Activated CD4-positive, alpha-beta T cell treated with anti-CD3 and anti-CD28 coated beads, Interleukin-2, amount 50 U/mL, for 1 hour (primary cell): ENCODE results near the gene TNFAIP6.
"Not testable (repeated sequence)": the region's sequence is repeated elsewhere in the genome, so short reads cannot be mapped to it uniquely, and the experiment has no call there.

Experiments
- DNase-seq: peaks from one replicate; pipeline ENCODE4 v3.0.0-alpha.2; 2020

TNFAIP6 gene

GRCh38 chr2:151361674-151362370 is 4.4 kb downstream of the TNFAIP6 start:
- DNase-seq, result no peak

GRCh38 chr2:151363709-151364108 is 6.3 kb downstream of the TNFAIP6 start:
- DNase-seq, result no peak

GRCh38 chr2:151367571-151367970 is 10.2 kb downstream of the TNFAIP6 start:
- no peak for DNase-seq

- DNase-seq, result no peak
Measured at GRCh38 chr2:151374436-151374835, 17.0 kb downstream of the TNFAIP6 start.

GRCh38 chr2:151379169-151379568 is 21.8 kb downstream of the TNFAIP6 start:
- no peak for DNase-seq

GRCh38 chr2:151380580-151381235 is 23.3 kb downstream of the TNFAIP6 start:
- DNase-seq, result no peak

GRCh38 chr2:151381266-151381665 is 23.9 kb downstream of the TNFAIP6 start:
- no peak for DNase-seq

- no peak for DNase-seq
Measured at GRCh38 chr2:151388011-151388410, 30.6 kb downstream of the TNFAIP6 start.

- DNase-seq, result no peak
Measured at GRCh38 chr2:151391436-151391835, 34.0 kb downstream of the TNFAIP6 start.

- no peak for DNase-seq
Measured at GRCh38 chr2:151394509-151394908, 37.1 kb downstream of the TNFAIP6 start.

- no peak for DNase-seq
Measured at GRCh38 chr2:151395509-151396374, 38.4 kb downstream of the TNFAIP6 start.

GRCh38 chr2:151399981-151400380 is 42.6 kb downstream of the TNFAIP6 start:
- DNase-seq, result no peak

GRCh38 chr2:151401149-151401548 is 43.8 kb downstream of the TNFAIP6 start:
- no peak for DNase-seq

- no peak for DNase-seq
Measured at GRCh38 chr2:151403914-151404313, 46.5 kb downstream of the TNFAIP6 start.

- no peak for DNase-seq
Measured at GRCh38 chr2:151405376-151405775, 48.0 kb downstream of the TNFAIP6 start.

- DNase-seq, result no peak
Measured at GRCh38 chr2:151407281-151407680, 49.9 kb downstream of the TNFAIP6 start.

- no peak for DNase-seq
Measured at GRCh38 chr2:151408788-151409600, 51.6 kb downstream of the TNFAIP6 start.

- DNase-seq, result peak; percentile 75
Measured at GRCh38 chr2:151409601-151410484, 52.5 kb downstream of the TNFAIP6 start, which contains the start of gene RIF1. Gene RIF1 (plus strand): TSS chr2:151409902. CDS start chr2:151410424, 522 bp downstream.

GRCh38 chr2:151410485-151410834 is 53.1 kb downstream of the TNFAIP6 start:
- DNase-seq, result peak; percentile 40

GRCh38 chr2:151417650-151418049 is 60.3 kb downstream of the TNFAIP6 start:
- DNase-seq, result no peak

GRCh38 chr2:151421681-151422080 is 64.3 kb downstream of the TNFAIP6 start:
- not testable (repeated sequence) for DNase-seq
